Activated naive CD4-positive, alpha-beta T cell treated with anti-CD3 and anti-CD28 coated beads, Interleukin-2, amount 50 U/mL, for 72 hours (primary cell): Measurements from ENCODE around the gene RBBP7. TPM values are rescaled to one million over a fixed set of nuclear protein-coding genes. Genes with fewer than 3 reads are reported as not detected.

ENCODE experiments used
- ATAC-seq, 2 donors: fragments of 150-1000 bp; cut with Tn5 transposase; 2 replicates each; pipeline ENCODE4 v1.10.0; 2021; ENCODE audit warnings: mild to moderate bottlenecking in 2 of 2, moderate library complexity in 2 of 2
- DNase-seq, 2 donors: peaks; one replicate each; pipeline ENCODE4 v3.0.0; 2021 to 2022; ENCODE audit warnings: low spot score in 2 of 2
- H3K27ac Mint-ChIP-seq, 2 donors: one replicate each; pipeline ENCODE4 v1.8.0; 2022; ENCODE audit warnings: mild to moderate bottlenecking in 2 of 2, mixed read lengths in 2 of 2
- H3K36me3 Mint-ChIP-seq, 2 donors: one replicate each; pipeline ENCODE4 v1.8.0; 2022; ENCODE audit warnings: mixed read lengths in 2 of 2
- H3K9me3 Mint-ChIP-seq, 2 donors: one replicate each; pipeline ENCODE4 v1.8.0; 2022; ENCODE audit warnings: mixed read lengths in 2 of 2
- total RNA-seq, 2 donors: library from RNA; stranded (reverse); gene quantifications; one replicate each; pipeline ENCODE4 v1.2.3, GENCODE V29; 2022

RBBP7 gene
- total RNA-seq, 2 donors from 2014 or later: 185 to 197 TPM

DNA sequence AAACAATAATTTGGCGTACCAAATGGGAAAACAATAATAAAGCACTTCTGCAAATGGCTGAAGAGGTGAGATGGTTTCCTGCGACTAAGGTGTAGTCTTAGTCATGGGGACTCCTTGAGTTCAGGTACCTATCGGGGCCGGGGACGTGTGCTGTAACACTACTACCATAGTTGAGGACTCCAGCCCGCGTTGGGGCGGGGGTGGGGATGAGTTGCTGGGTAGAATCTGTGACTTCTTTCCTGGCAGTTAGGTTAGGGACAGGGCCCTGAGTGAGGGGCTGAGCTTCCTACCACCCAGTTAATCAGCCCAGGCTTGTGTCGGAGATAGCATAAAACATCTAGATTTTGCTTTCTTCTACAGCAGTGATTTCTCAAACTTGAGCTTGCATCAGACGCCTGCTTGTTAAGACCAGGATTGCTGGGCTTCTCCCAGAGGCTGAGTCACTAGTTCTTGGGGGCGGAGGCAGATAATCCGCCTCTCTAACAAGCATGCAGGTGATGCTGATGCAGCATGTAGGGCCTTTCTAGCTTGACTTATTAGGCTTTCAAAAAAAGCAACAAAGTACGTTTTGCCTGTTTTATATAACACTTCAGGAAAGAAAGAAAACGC is 30.2 kb downstream of the RBBP7 start:
- no peaks in the 10 kb centered on the region for H3K9me3 Mint-ChIP-seq
- DNase-seq (no peak), ATAC-seq (peak; percentile 5 to 50)
- no peaks in the 10 kb centered on the region for H3K36me3 Mint-ChIP-seq
- peak overlapping the region in 1 of 2 donors; percentile 50 for H3K27ac Mint-ChIP-seq

DNA sequence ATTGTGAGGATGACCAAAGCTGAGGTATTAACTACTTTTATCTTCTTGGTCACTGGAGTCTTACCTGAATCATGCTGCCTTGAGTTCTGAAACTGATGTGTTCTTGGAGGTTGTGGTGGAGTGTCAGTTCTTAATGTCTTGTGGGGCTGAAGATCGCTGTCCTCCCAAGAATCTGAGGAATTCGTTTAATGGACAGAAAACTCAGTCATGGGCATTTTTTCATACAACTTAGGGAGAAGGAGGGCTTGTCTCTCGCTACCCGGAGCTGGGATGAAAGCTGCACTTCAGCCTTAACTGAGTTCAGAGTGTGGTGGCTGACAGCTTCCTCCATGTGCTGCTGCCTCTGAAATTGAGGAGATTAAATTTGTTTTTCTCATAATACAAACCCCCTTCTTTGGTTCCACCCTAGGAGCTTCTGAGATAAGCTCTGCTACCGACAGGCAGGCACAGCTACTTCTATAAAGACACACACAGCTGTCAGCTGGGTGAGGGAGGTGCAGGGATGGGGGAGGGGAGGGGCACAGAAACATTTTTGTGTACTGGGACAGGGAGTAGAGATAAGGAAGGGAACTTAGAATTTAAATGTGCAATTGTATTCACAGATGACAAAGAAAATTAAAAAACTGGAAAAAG is 30.8 kb downstream of the RBBP7 start:
- ATAC-seq (no peak), DNase-seq (no peak)
- Mint-ChIP-seq H3K36me3 (no peaks in the 10 kb centered on the region), H3K27ac (peak overlapping the region in 1 of 2 donors; percentile 44), H3K9me3 (no peaks in the 10 kb centered on the region)

DNA sequence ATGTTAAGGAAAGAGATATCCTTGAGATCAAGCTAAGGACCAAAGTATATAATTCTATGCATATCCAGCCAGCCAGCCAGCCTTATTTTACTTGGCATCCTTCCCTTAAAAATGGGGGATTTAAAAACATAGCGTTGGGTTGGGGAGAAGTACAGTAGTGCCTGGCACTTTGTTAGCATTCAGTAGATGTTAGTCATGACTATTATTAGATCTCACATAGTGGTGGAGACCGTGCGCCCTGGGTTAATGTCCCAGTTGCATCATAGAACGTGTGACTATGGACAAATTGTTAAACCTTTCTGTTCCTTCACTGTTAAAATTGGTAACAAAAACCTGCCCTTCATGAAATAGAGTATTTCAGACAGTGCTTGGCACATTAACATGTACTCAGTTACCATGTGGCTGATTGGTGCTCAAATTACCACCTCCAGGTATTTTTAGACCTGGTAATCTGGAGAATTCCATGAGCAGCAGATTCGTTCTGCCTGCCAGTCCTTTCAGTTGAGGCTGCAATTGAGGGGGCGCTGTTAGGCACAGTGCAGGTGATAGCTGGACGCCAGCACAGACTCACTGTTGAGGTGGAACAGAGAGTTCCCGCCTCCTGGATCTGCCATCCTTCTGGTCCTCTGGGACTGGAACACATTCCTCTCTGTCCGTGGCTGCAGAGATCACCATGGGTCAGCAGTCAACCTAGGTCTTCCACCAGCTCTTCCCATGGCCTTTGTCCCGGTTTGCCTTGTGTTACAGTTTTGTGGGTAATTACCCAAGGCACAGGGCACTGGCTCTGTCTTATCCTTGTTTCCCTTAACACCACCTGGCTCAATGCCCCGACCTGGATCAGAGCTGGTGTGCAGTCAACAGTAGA is 31.7 kb downstream of the RBBP7 start:
- Mint-ChIP-seq H3K9me3 (no peaks in the 10 kb centered on the region), H3K36me3 (no peaks in the 10 kb centered on the region), H3K27ac (peak overlapping the region in 1 of 2 donors; percentile 44)
- no peak for DNase-seq
- ATAC-seq: no peak

DNA sequence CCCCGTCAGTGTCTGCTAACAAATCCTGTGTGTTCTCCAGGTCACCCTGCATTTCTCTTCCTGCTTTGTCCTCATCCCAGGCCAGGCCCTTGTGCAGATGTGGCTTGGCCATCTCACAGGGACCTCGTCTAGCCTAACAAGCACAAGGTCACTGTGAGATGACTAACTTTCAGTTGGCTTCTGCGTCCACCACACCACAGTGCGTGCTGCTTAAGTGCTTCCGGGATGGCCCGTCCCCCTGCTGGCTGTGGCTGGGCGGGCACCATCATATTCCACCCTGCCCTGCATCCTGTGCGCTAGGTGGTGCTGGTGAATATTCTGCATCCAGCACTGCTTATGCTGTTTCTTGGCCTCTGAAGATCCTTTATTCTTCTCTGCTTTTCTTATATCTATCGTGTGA is 33.8 kb downstream of the RBBP7 start:
- DNase-seq: no peak
- peak overlapping the region; percentile 68 to 79 for H3K27ac Mint-ChIP-seq
- no peaks in the 10 kb centered on the region for H3K36me3 Mint-ChIP-seq

DNA sequence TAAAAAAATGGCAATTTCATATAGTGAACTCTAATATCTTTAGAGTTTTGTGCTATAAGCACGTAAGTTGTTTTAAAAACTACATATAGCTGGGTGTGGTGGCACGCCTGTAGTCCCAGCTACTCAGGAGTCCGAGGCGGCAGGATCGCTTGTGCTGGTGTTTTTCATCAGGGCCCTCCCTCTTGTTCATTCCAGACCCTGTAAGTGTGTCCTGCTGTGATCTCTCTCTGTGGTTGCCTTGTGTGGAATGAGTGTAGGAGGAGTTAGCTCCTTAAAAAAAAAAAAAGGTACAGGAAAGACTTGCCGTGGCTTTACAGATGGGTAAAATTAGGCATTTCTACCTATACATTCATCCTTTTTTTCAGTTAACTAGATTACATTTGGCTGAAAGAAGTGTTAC is 35.4 kb downstream of the RBBP7 start:
- Mint-ChIP-seq H3K27ac (no peak overlapping the region), H3K9me3 (no peaks in the 10 kb centered on the region), H3K36me3 (no peaks in the 10 kb centered on the region)
- DNase-seq (no peak), ATAC-seq (no peak)

More for the DNA sequence above, 33.8 kb downstream of the RBBP7 start:
- no peaks in the 10 kb centered on the region for H3K9me3 Mint-ChIP-seq
- ATAC-seq: peak; percentile 55 to 61

DNA sequence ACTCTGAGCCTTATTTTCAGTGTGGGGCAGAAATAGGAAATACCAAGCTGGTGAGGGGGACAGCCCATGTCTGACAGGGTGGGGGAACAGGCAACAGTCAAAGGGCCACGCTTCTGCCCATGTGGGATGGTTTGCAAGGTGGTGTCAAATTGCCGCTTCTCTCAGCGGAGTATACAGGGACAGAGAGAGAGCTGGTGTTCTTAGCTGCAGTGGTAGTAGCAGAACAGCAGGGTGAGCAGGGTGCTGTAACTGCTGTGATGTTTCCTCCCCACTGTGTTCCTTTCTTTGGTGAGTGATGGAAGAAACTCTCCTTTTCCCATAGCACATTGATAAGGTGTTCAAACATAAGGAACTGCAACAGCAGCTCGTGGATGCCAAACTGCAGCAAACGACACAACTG is 37.9 kb downstream of the RBBP7 start:
- Mint-ChIP-seq H3K9me3 (no peaks in the 10 kb centered on the region), H3K36me3 (peaks cover 0 to 4% of the 10 kb centered on the region in 2 donors), H3K27ac (peak overlapping the region; percentile 51 to 68)
- no peak for DNase-seq
- ATAC-seq: no peak

DNA sequence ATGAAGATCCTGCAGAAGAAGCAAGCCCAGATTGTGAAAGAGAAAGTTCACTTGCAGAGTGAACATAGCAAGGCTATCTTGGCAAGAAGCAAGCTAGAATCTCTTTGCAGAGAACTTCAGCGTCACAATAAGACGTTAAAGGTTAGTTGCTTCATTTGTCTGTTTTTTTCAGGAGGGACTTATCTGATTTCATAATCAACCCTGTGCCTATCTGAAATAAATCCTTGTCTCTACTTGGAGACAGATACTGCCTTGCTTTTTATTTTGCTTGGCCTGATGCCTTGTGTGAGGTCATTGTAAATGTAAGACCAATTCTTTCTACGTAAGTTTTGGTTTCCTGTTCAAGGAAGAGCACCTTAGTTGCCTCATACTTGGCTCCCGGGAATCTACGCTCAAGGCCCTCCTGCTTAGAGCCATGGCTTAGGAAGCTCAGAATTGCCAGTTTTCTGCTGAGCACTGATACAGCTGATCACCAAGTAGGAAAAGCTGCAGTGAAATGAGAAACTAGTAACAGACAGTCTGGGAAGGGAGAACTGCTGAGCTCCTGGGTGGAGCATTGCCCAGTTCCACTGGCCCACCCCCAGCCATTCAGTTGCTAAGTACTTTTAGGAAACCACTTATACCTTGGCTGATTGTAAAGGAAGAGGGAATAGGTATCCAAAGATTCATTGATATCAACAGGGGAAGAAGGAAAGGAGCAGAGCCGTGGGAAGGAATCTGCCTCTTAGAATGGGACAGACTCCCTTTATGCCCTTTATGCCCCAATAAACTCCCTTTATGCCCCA is 41.8 kb downstream of the RBBP7 start:
- H3K27ac Mint-ChIP-seq: peak overlapping the region in 1 of 2 donors; percentile 29
- DNase-seq: no peak

DNA sequence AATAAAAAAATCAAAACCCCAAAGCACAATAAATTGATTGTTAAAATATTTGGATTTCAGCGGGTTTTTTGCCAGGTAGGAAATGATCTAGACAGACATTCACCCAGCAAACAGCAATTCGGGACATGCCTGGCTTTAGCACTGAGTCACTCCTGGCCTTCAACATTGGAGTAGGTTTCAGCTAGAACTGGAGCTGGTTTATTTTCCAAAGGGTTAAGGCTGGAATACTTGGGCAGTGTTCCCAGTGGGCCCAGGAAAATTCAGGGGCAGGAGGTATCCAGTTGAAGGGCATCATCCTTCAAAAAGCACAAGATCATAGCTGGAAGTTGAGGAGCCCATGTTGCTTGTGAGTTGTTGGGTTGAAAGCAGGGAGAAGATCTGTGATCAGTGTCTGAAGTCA is 42.9 kb downstream of the RBBP7 start:
- H3K36me3 Mint-ChIP-seq: peaks cover 4 to 5% of the 10 kb centered on the region in 2 donors
- peak overlapping the region in 1 of 2 donors; percentile 79 for H3K27ac Mint-ChIP-seq
- ATAC-seq (no peak), DNase-seq (no peak)
- no peaks in the 10 kb centered on the region for H3K9me3 Mint-ChIP-seq

More for the DNA sequence above, 41.8 kb downstream of the RBBP7 start:
- Mint-ChIP-seq H3K36me3 (peaks cover 0 to 4% of the 10 kb centered on the region in 2 donors), H3K9me3 (no peaks in the 10 kb centered on the region)
- no peak for ATAC-seq

DNA sequence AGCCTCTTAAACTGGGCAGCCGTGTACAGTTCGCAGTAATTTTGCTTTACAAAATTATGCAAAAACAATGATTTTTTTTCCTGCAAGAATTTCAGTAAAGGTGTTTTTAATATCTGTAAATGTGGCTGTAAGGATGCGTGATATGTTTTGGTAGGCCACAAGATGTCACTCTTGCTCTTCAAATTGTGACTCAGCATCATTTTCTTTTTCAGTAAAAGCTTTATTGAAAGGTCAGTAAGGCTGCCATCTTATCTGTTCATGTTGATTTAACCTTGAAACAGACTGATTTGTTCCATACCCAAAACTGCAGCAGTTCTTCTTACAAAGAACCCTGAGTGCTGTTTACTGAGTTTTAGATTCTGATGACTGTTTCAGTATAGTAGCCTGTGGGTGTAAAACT is 44.0 kb downstream of the RBBP7 start:
- peak in 1 of 2 donors; percentile 40 for ATAC-seq
- peak overlapping the region in 1 of 2 donors; percentile 22 for H3K27ac Mint-ChIP-seq
- no peaks in the 10 kb centered on the region for H3K9me3 Mint-ChIP-seq
- peaks cover 4 to 6% of the 10 kb centered on the region in 2 donors for H3K36me3 Mint-ChIP-seq
- no peak for DNase-seq

DNA sequence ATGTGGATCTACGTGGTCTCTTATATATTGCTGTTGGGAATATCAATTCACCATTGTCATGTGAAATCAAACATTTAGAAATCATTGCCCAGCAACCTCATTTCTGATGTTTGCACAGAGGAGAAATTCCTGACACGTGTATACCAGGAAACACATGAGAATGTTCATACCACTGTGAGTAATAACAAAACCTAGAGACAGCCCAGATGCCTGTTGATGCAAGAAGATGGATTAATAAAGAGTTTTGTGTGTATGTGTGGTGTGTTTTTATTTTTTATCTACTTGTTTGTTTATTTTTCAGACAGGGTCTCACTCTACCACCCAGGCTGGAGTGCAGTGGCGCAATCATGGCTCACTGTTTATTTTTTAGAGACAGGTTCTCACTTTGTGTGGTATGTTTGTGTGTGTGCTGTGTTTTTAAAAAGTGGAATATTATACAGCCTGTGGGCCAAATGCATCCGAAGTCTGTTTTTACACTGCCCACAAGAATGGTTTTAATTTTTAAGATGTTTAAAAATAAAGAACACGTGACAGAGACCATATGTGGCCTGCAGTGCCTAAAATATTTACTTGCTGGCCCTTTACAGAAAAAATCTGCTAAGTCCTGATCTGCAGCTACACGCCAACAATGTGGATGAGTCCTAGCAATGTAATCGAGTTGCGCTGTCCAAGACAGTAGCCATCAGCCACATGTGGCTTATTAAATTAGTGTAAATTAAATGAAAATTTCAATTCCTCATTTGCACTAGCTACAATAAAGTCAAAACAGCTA is 44.7 kb downstream of the RBBP7 start:
- Mint-ChIP-seq H3K27ac (no peak overlapping the region), H3K36me3 (peaks cover 4 to 6% of the 10 kb centered on the region in 2 donors), H3K9me3 (no peaks in the 10 kb centered on the region)
- no peak for DNase-seq
- no peak for ATAC-seq

DNA sequence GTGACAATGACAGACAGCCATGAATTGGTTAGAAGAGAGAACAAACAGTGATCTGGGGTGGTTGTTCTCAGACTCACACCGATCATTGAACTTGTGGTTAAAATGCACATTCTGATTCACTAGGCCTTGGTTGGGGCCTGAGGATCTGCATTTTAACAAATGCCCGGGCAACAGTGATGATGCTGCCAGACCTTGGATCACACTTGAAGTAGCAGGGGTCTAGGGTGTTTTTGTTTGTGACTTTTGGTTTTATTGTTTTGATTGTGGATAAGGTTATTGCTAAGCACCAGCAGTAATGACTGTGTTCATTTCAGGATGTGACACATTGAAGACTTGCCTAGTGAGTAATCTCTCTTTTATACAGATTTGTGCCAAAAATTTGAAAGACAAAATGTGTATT is 47.4 kb downstream of the RBBP7 start:
- Mint-ChIP-seq H3K36me3 (peaks cover 0 to 6% of the 10 kb centered on the region in 2 donors), H3K27ac (peak overlapping the region; percentile 77 to 98), H3K9me3 (no peaks in the 10 kb centered on the region)
- ATAC-seq (peak; percentile 75 to 92), DNase-seq (peak in 1 of 2 donors; percentile 20)

DNA sequence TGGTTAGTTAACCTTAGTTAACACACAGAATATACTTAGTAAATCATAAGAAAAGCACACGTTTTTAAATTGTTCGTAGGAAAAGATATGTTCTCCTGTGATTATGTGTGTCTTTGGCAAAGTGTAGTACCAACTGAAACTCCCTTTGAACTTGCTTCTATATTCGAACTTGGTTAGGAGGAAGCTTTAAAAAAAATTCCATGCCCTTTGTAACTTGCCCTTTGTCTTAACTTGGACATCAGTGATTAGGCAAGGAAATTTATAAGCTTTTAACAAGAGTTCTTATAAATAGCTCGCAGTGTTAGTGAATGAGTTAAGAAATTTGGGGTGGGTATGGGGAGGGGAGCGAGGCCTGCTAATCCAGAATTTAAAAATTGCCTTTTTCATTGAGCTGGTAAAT is 50.5 kb downstream of the RBBP7 start:
- no peak for ATAC-seq
- H3K36me3 Mint-ChIP-seq: peaks cover 0 to 6% of the 10 kb centered on the region in 2 donors

DNA sequence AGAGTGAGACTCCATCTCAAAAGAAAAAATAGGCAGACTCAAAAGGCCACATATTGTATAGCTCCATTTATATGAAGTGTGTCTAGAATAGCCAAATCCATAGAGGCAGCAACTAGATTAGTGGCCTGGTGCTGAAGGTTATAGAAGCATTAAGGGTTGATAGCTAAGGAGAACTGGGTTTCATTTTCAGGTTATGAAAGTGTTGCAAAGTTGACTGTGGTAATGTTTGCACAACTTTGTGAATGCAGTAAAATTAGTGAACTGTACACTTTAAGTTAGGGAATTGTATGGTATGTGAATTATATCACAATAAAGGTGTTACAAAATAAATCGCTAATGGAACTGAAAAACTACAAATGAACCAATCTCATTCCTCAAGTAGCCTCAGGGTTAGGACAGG is 55.6 kb downstream of the RBBP7 start:
- DNase-seq: no peak

More for the DNA sequence above, 50.5 kb downstream of the RBBP7 start:
- no peak for DNase-seq
- Mint-ChIP-seq H3K9me3 (no peaks in the 10 kb centered on the region), H3K27ac (no peak overlapping the region)

DNA sequence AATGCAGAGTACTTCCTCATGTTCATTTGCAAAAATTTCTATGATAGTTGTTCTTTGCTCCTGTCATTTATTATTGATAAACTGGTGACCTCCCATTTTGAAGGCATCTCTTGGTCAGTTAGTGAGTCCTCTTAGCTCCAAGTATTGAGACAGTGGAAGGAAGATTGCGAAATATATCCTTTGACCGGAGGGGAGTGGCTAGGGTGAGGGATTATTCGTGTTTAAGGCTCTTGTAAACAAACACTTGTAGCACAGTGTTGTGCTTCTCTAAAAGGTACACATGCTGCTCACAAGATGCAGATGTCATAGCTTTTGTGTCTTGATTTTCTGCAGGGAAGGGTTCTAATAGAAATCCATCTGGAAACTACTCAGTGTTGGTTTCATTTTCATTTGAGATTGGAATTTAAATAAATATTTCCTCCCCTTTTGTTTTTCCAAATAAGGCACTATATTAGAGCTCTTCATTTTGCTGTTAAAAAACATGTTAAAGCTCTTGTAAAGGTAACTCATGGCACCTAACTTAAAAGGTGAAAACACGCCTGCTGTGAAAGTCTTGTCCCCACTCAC is 62.1 kb downstream of the RBBP7 start:
- Mint-ChIP-seq H3K36me3 (no peaks in the 10 kb centered on the region), H3K27ac (no peak overlapping the region), H3K9me3 (no peaks in the 10 kb centered on the region)
- ATAC-seq: no peak
- no peak for DNase-seq

More for the DNA sequence above, 55.6 kb downstream of the RBBP7 start:
- ATAC-seq: no peak
- Mint-ChIP-seq H3K27ac (no peak overlapping the region), H3K36me3 (no peaks in the 10 kb centered on the region), H3K9me3 (no peaks in the 10 kb centered on the region)

DNA sequence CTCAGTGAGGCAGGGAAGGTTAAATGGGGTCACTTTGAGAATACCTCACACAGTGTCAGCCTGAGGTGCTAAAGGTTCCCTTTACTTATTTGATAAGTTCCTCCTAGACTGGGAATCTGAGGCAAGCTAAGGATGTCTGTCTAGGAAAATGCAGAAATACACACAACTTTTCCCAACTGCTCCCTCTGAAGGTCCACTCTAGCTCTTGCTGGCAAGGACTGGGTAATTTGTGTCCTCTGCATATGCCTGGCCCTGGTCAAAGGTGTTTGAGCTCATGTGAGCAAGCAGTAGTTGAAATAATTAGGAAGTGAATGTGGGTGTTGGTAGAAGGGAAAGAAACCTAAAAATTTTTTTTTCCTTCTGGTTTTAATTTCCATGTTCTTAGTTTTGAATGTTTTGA is 62.6 kb downstream of the RBBP7 start:
- no peak for ATAC-seq
- Mint-ChIP-seq H3K36me3 (no peaks in the 10 kb centered on the region), H3K27ac (no peak overlapping the region), H3K9me3 (no peaks in the 10 kb centered on the region)
- no peak for DNase-seq
